NK-92 (cell line): ENCODE measurements around the gene EPC1.

Source experiments
- DNase-seq: peaks from one replicate; lab custom pipeline; 2025; ENCODE audit not compliant: unreplicated experiment; lab: John Stamatoyannopoulos, UW

Gene EPC1

DNA sequence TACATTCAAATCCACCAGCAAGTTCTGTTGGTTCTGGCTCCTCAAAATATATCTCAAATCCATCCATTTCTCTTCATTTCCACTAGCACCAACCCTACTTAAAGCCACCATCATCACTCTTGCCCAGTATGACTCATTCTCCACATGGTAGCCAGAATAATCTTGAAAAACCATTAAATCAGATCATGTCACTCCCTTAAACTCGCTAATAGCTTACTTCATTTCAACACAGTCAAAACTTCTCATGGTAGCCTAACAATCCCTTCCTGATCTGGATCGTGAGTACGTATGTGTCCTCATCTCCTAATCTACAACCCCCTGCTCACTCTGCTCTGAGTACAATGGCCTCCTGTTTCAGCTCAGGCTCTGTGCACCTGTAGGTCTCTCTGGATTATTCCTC is 8.7 kb downstream of the EPC1 start:
- DNase-seq = no peak

- DNase-seq = no peak
These were observed 9.6 kb downstream of the EPC1 start for GRCh38 chr10:32337350-32337749.

- no peak for DNase-seq
These were observed 13.1 kb downstream of the EPC1 start for GRCh38 chr10:32333849-32334248.

DNA sequence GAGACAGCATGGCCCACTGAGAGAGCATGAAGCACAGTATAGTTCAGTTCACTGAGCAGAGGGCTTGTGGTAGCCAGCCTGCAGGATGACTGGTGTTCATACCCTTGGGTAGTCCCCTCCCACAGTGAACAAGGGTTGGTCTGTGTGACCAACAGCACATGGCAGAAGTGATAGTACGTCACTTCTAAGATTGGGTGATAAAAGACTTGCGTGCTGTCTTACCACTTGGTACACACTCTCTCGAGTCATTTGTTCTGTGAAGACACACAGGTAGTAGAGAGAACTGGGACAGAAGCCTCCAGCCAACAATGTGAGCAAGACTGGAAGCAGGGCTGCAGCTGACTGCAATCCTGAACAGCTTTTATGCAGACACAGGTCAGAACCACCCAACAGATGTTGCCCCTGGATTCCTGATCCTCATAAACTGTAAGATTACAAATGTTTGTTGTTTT is 14.6 kb downstream of the EPC1 start:
- no peak for DNase-seq

DNA sequence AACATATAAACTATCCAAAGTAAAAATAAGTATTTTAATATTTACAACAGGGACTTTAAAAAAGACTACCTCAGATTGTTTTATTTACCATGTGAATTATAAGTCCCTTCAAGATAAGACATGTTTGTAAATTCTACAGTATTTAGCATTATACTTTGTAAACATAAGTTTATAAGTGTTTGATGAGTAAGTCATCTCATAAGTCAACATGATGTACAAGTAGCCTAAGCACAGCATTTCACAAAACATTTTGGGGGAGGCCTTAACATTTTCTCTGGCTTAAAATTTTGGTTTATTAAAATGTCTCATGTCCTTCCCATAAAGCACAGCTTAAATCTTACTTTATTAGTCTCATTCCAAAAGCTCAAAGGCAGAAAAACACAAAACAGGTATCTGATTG is 15.4 kb downstream of the EPC1 start:
- no peak for DNase-seq

- no peak for DNase-seq
These were observed 16.7 kb downstream of the EPC1 start for GRCh38 chr10:32330214-32330613.

DNA sequence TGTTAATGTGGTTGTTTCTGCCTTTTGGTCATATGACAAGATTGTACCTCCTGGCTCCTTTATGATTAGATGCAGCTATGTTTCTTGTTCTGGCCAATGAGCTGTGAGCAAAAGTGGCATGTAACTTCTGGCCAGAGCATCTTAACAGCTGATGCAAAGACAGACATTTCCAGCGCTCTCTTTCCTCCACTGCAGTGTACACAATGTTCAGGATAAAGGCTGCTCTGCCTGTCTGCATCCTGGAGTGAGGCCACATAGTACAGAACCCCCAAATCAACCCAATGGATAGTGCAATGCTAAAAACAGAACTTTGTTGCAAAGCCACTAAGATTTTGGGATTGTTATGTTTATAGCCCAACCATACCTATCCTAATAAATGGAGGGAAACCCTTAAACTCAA is 17.9 kb downstream of the EPC1 start:
- no peak for DNase-seq

DNA sequence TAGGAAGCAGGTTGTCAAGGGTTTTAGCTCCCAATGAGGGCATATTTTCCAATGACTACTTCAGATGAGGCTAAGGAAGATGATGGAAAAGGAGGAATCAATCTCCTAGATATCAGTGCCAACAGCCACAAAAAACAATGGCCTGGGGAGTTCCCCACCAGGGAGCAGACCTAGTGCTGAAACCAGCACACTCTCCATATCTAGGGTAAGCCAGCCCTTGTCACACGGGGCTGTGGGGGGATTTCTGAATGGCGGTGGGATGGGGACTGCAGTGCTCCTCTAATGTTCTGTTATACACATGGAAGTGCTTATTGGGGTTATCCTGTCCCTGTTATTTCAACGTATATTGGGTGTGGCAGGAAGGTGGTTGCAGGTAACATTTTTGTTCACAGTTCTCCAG is 18.5 kb downstream of the EPC1 start:
- no peak for DNase-seq

DNA sequence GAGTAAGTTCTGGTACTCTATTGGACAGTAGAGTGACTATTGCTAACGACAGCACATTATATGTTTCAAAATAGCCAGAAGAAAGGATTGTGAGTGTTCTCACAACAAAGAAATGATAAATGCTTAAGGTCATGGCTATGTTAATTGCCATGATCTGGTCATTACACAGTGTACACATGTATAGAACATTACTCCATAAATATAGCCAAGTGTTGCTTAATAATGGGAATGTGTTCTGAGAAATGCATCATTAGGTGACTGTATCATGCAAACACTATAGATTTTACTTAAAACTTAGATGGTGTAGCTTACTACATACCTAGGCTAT is 19.6 kb downstream of the EPC1 start:
- no peak for DNase-seq

GRCh38 chr10:32326680-32327363 is 20.1 kb downstream of the EPC1 start:
- DNase-seq = no peak

DNA sequence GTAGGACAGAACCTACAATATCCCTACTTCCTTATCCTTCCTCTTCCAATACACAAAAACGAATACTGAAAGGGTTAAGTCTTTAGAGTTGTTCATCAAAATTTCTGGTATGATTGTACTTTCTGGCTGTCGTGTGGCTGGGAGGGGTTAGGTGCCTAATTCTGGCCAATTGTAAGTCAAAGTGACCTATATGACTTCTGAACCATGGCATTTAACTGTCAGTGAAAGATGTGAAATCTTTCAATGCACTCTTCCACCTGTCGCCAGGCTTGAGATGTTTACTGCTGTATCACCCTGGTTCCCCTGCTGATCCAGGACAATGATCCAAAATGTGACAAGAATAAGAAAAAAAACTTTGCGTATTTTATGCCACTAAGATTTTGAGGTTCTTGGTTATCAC is 20.8 kb downstream of the EPC1 start:
- no peak for DNase-seq

- no peak for DNase-seq
These were observed 23.9 kb downstream of the EPC1 start for GRCh38 chr10:32323051-32323450.

DNA sequence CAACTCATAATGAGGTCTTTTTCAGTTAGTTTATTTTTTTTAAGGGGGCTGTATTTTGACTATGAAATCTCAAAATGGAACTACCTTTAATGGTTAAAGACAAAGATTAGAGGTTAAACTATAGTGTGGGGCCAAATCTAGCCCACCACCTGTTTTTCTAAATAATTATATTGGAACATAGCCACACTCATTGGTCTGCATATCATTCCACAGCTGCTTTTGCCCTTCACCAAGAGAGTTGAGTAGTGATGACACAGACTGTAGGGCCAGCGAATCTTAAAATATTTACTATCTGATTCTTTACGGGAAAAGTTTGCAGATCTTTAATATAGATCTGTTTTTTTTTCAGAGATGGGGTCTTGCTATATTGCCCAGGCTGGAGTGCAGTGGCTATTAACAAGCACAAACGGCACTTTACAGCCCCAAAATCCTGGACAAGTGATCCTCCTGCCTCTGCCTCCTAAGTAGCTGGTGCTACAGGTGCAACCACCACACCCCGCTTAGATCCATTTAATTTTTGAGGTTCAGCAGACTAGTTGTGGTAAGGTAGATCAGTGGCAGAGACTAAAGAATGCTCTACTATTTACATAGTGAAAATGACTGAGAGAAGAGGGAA is 25.8 kb downstream of the EPC1 start:
- DNase-seq = no peak

- DNase-seq = no peak
These were observed 28.5 kb downstream of the EPC1 start for GRCh38 chr10:32318476-32318896.

DNA sequence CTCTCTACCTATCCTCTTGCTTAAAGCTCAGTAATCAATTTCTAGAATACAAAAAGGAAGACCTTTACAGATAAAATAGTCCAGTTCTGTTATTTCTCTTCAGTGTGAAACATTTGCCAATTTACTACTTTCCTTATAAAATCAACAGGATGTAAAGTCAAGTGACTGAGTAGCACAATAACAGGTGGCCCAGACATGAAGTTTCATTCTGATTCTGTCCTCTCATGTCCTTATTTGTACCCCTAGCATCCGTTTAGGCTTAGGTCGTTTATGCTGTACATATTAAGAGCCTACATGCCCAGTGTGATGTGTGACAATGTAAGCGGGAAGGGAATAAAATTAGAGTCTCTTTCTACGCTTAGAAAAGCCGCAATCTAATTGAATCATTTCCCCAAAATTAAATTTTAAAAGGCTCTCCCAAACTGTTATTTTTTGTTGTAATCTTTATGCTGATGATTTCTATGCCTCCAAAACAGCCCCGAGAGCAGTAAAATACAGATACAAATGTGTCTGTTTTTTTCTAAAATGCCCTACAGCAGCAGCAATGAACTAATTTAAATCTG is 29.1 kb downstream of the EPC1 start:
- no peak for DNase-seq

DNA sequence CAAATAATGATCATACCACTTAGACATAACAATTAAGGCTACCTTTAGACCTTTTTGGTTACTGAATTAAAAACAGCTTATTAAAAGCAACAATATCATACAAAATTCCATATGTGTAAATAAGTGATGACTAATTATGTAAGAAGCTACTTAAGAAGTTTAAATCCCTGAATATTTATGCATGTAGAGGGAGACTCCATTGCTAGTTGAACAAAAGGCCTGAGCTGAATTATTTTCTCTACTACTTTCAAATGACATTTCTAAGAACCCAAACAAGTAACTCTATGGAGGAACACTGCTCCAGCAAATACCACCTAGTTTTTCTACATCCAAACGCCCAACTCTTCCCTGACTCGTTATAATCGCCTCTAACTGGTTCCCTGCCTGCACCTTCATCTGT is 31.5 kb downstream of the EPC1 start:
- DNase-seq = no peak

DNA sequence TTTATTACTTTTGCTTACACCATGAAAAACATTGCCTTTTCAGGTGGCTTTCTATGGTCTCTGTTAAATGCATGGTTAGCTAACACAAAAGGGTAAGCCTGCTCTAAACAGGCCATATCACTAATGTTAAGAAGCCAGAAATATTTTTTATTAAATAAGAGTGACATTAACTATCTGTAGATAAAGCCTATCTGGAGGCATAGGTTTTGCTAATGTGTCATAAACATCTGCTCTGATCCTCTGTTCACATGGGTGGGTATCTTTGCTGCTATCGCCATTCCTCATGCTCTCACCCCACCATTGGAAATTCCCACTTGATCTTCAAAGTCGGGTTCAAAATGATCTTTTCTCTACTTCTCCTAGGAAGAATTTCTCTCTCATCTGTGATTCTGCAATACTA is 32.4 kb downstream of the EPC1 start:
- no peak for DNase-seq

- DNase-seq = no peak
These were observed 38.8 kb downstream of the EPC1 start for GRCh38 chr10:32308027-32308603.

DNA sequence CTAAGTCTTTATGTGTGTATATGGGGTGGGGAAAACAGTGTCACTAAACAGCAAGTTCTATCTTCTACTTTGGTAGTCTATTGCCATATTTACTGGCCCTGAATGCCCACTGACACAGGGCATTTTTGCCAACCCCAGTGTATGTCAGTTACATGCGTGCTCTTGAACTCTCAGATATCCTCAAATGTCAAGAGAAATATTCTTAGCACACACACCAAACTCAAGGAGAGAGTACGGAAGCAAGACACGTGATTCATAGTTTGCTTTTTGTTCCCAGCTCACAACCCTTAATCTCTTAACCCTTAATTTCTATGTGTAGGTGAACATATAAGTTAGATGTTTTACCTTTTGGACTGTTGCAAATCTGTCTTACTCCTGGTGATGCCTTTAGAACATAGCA is 39.3 kb downstream of the EPC1 start:
- DNase-seq = no peak

DNA sequence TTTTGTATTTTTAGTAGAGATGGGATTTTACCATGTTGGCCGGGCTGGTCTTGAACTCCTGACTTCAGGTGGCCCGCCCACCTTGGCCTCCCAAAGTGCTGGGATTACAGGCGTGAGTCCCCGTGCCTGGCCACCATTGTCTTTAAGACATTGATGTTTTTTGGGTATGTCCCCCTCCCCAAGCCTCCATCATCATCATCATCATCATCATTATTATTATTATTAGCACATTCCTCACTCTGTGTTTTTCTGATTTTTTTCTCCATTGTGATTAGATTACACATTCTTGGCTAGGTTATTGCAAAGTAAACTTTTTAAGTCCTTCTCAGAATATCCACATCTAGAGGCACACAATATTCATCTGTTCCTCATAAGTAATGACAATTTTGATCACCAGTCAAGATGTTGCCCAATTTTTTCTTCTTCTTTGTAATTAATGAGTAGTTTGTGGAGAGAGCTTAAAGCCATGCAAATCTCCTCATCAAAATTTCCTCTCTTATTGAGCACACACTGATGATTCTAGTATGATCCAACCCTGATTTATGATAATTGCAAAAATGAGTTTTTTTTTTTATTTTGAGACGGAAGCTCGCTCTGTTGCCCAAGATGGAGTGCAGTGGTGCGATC is 47.5 kb downstream of the EPC1 start:
- no peak for DNase-seq

DNA sequence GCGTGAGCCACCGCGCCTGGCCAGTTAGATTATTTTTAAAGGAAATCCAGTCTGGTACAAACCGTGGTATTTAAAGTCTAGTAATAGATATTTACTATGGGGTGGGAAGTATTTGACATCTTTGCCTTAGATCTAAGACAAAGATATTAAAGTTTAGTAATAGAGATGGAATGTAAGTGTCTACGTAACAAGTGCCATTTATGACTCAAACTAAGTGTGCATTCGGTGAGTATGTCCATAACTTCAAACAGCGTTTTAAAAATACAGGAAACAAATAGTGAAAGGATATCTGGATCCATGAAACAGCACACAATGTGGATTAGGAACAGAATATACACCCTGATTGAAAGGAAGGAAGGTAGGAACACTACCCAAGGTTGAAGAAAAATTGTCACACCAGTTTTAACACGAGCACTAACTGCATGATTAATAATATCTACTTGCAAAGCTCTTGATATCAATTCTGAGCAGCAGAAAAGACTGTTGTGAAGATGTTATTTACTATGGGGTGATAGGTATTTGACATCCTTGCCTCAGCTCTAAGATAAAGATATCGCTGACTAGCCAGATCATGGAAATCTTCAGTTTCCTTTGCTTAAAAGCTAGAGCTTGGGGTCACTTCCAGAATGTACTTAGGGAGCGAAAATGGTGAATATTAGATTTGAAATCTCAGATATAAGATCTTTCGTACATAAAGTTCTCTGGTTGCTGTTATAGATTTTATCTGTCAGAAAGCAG is 48.7 kb downstream of the EPC1 start:
- DNase-seq = no peak
